Hippocampal formation (tissue), 2 donors: ENCODE results near the gene GRPEL1.
"Not testable (repeated sequence)": the region's sequence is repeated elsewhere in the genome, so short reads cannot be mapped to it uniquely, and the experiment has no call there.

Experiments used
- DNase-seq, 2 donors: peaks; one replicate each; lab custom pipeline; 2025; lab: John Stamatoyannopoulos, UW

Gene GRPEL1

GRCh38 chr4:7092026-7092425 is 24.2 kb upstream of the GRPEL1 start:
- DNase-seq: no peak

- peak; percentile 19 to 37 for DNase-seq
Observed at GRCh38 chr4:7089213-7089986, 21.5 kb upstream of the GRPEL1 start.

- no peak for DNase-seq
Observed at GRCh38 chr4:7087036-7087435, 19.2 kb upstream of the GRPEL1 start.

GRCh38 chr4:7086384-7086783 is 18.5 kb upstream of the GRPEL1 start:
- DNase-seq: no peak

- DNase-seq: not testable (repeated sequence)
Observed at GRCh38 chr4:7084564-7084961, 16.7 kb upstream of the GRPEL1 start.

- DNase-seq: no peak
Observed at GRCh38 chr4:7083597-7084563, 16.0 kb upstream of the GRPEL1 start.

GRCh38 chr4:7079909-7080308 is 12.0 kb upstream of the GRPEL1 start:
- not testable (repeated sequence) for DNase-seq

GRCh38 chr4:7079483-7079882 is 11.6 kb upstream of the GRPEL1 start:
- DNase-seq: not testable (repeated sequence)

GRCh38 chr4:7078025-7078424 is 10.2 kb upstream of the GRPEL1 start:
- no peak for DNase-seq

- no peak for DNase-seq
Observed at GRCh38 chr4:7077371-7077770, 9.5 kb upstream of the GRPEL1 start.

- no peak for DNase-seq
Observed at GRCh38 chr4:7076696-7077082, 8.8 kb upstream of the GRPEL1 start.

- DNase-seq: no peak
Observed at GRCh38 chr4:7075962-7076695, 8.3 kb upstream of the GRPEL1 start.

GRCh38 chr4:7074426-7074825 is 6.6 kb upstream of the GRPEL1 start:
- no peak for DNase-seq

GRCh38 chr4:7073526-7074390 is 5.9 kb upstream of the GRPEL1 start:
- no peak for DNase-seq

GRCh38 chr4:7073059-7073458 is 5.2 kb upstream of the GRPEL1 start:
- DNase-seq: no peak

- DNase-seq: peak; percentile 57 to 66
Observed at GRCh38 chr4:7070729-7071511, 3.1 kb upstream of the GRPEL1 start.

GRCh38 chr4:7068883-7069282 is 1.0 kb upstream of the GRPEL1 start:
- DNase-seq: no peak

GRCh38 chr4:7068279-7068842 is 497 bp upstream of the GRPEL1 start:
- DNase-seq: no peak

GRCh38 chr4:7067126-7067451 is 775 bp downstream of the GRPEL1 start:
- no peak for DNase-seq

GRCh38 chr4:7066493-7066892 is 1.4 kb downstream of the GRPEL1 start:
- DNase-seq: no peak
